ENCODE measurements around the gene ADGRG1.
"Not testable (repeated sequence)": the region's sequence is repeated elsewhere in the genome, so short reads cannot be mapped to it uniquely, and the experiment has no call there.

ADGRG1 gene

GRCh38 chr16:57591086-57591869 lies 37.2 kb upstream of the ADGRG1 start:
- no peak overlapping the region for H3K4me3 ChIP-seq (ENCODE audit: low read depth, low read length)
- DNase-seq (ENCODE audit: low read depth) = peak; percentile 76
- peak; percentile 92 for TF ChIP-seq CTCF (IDR thresholded peaks at IDR 0.05; ENCODE audit: insufficient read depth, low read depth, low read length, missing control alignments)

DNA sequence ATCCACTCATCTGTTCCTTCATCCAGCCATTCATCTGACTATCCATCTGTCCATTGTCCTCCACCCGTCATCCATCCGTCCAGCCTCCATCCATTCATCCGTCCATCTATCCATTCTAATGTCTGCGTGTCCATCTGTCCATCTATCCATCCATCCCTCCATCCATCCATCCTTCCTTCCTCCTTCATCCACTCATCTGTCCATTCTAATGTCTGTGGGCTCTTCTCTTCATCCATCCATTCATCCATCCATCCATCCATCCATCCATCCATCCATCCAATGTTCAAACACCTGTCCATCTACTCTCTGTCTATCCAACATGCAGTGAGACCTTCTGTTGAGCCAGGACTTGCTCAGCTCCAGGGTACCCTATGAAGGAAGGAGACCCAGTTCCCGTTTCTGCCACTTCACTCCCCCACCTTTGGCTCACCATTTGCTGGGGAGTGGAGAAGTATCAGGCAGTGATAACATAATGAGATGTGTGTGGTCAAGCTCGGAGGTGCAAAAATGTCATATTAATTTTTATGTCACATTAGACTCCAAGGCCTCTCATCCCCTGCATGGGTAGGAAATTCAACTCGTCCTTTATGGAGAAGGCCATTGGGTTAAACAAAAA lies 36.5 kb upstream of the ADGRG1 start:
- no peak for DNase-seq (ENCODE audit: low read depth)
- no peak overlapping the region for H3K4me3 ChIP-seq (ENCODE audit: low read depth, low read length)
- TF ChIP-seq CTCF (IDR thresholded peaks at IDR 0.05; ENCODE audit: insufficient read depth, low read depth, low read length, missing control alignments) = no peak

GRCh38 chr16:57592591-57593003 lies 35.8 kb upstream of the ADGRG1 start:
- no peak for TF ChIP-seq CTCF (IDR thresholded peaks at IDR 0.05; ENCODE audit: insufficient read depth, low read depth, low read length, missing control alignments)
- DNase-seq (ENCODE audit: low read depth) = peak; percentile 64

GRCh38 chr16:57593021-57593420 lies 35.4 kb upstream of the ADGRG1 start:
- no peak for DNase-seq (ENCODE audit: low read depth)
- no peak for TF ChIP-seq CTCF (IDR thresholded peaks at IDR 0.05; ENCODE audit: insufficient read depth, low read depth, low read length, missing control alignments)
- no peak overlapping the region for H3K4me3 ChIP-seq (ENCODE audit: low read depth, low read length)

More at GRCh38 chr16:57592591-57593003, 35.8 kb upstream of the ADGRG1 start:
- no peak overlapping the region for H3K4me3 ChIP-seq (ENCODE audit: low read depth, low read length)

DNA sequence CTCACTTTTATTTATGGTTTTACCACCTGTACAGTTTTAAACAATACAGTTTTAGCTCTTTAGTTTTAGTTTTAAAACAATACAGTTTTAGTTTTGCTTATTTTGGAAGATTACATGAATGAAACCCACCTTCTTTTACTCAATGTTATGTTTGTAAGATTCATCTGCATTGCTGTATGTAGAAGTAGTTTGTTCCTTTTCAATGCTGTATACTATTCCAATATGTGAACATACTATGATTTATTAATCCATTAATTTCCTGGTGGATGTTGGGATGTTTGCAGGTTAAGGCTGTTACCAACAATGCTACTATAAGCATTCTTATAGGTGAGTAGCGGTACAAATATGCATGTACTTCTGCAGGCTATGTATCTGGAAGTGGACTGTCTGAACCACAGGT lies 34.4 kb upstream of the ADGRG1 start:
- no peak for TF ChIP-seq CTCF (IDR thresholded peaks at IDR 0.05; ENCODE audit: insufficient read depth, low read depth, low read length, missing control alignments)
- no peak overlapping the region for H3K4me3 ChIP-seq (ENCODE audit: low read depth, low read length)
- DNase-seq (ENCODE audit: low read depth) = no peak

DNA sequence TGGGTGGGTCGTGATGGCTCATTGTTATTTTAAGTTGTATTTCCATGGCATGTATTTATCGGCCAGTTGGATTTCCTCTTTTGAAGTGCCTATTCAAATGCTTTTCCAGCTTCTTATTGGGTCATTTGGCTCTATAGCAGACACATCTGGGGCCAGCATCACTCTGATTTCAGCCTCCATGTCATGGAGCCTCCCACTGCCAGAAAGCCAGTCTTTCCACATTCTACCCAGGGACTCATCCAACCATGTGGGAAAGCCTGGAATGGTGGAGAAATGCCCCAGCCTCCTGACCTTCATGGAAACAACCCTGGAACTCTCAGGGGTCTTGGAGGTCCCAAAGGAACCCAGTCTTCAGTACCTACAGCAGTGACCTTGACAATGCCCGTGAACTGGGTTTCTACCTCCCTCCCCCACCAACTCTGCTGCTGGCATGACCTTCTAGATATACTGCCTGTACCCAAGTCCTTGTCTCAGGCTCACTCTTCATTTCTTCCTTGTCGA lies 33.8 kb upstream of the ADGRG1 start:
- no peak overlapping the region for H3K4me3 ChIP-seq (ENCODE audit: low read depth, low read length)
- no peak for TF ChIP-seq CTCF (IDR thresholded peaks at IDR 0.05; ENCODE audit: insufficient read depth, low read depth, low read length, missing control alignments)
- DNase-seq (ENCODE audit: low read depth) = no peak

DNA sequence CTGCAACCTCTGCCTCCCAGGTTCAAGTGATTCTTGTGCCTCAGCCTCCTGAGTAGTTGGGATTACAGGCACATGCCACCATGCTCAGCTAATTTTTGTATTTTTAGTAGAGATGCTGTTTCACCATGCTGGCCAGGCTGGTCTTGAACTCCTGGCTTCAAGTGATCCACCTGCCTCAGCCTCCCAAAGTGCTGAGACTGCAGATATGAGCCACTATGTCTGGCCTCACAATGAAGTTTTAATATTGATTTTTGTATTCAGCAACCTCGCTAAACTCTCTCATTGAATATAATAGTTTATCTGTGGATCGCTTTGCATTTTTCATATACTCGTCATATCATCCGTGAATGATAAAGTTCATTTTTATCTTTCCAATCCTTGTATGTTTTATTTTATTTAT lies 32.2 kb upstream of the ADGRG1 start:
- H3K4me3 ChIP-seq (ENCODE audit: low read depth, low read length); DNase-seq (ENCODE audit: low read depth): not testable (repeated sequence)
